ENCODE results near the gene UGT3A2. TPM values are rescaled to one million over a fixed set of nuclear protein-coding genes. Genes with fewer than 3 reads are reported as not detected.

UGT3A2 gene
- polyA plus RNA-seq, 1 experiment = not detected

DNA sequence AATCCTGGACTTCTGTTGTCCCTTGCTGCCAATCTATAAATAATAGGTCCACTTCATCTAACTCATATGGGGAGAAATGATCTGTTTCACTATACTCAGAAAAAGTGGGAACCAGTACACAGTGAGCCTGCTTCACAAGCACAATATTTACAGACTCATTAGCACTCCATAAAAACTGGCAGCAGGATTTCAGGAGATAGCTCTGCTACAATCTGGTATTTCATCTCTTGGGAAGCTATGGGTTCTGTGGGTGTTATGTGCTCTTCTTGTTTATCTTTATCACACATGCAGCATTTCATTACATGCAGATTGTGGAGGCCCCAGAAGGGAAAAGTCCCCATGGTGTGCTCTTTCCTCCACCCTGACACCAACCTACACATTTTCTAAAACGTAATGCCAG is 33.2 kb downstream of the UGT3A2 start:
- ChIA-PET CTCF (no interaction called here), POLR2A (no interaction called here)
- DNase-seq (ENCODE audit: low read depth, low spot score) = no peak
- Histone ChIP-seq H3K27me3 (ENCODE audit: control insufficient read depth, insufficient read depth, low read length) (no peaks in the 10 kb centered on the region), H3K4me3 (ENCODE audit: low read depth, low read length) (no peak overlapping the region), H3K27ac (ENCODE audit: low read depth, low read length) (no peak overlapping the region), H3K9me3 (ENCODE audit: control insufficient read depth, insufficient read depth, low read length) (no peaks in the 10 kb centered on the region)
- TF ChIP-seq, protein P1, sequence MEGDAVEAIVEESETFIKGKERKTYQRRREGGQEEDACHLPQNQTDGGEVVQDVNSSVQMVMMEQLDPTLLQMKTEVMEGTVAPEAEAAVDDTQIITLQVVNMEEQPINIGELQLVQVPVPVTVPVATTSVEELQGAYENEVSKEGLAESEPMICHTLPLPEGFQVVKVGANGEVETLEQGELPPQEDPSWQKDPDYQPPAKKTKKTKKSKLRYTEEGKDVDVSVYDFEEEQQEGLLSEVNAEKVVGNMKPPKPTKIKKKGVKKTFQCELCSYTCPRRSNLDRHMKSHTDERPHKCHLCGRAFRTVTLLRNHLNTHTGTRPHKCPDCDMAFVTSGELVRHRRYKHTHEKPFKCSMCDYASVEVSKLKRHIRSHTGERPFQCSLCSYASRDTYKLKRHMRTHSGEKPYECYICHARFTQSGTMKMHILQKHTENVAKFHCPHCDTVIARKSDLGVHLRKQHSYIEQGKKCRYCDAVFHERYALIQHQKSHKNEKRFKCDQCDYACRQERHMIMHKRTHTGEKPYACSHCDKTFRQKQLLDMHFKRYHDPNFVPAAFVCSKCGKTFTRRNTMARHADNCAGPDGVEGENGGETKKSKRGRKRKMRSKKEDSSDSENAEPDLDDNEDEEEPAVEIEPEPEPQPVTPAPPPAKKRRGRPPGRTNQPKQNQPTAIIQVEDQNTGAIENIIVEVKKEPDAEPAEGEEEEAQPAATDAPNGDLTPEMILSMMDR (IDR thresholded peaks at IDR 0.05; ENCODE audit: low read depth, low read length) = no peak

DNA sequence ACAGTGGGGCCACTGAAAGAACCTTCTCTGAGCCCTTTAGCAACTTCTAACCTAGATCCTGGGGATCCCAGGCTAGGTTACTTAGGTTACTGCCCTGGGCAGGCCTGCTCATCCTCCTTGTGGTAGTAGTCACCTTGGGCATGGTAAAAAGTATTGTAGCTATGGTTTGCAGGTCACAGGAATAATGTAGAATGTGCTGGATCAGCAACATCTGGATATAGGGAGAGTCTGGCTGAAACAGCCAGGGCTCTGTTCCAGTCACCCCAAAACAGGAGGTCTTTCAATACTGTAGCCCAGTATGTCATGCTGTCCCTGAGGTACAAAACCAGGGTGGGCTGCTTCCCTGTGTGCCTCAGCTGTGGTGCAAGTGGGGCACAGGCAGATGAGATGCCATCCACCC is 33.6 kb downstream of the UGT3A2 start:
- POLR2A ChIA-PET = no interaction called here
- no peak for DNase-seq (ENCODE audit: low read depth, low spot score)
- TF ChIP-seq, protein P1 (IDR thresholded peaks at IDR 0.05; ENCODE audit: low read depth, low read length) = no peak
- Histone ChIP-seq H3K9me3 (ENCODE audit: control insufficient read depth, insufficient read depth, low read length) (no peaks in the 10 kb centered on the region), H3K4me3 (ENCODE audit: low read depth, low read length) (no peak overlapping the region), H3K27me3 (ENCODE audit: control insufficient read depth, insufficient read depth, low read length) (no peaks in the 10 kb centered on the region), H3K27ac (ENCODE audit: low read depth, low read length) (no peak overlapping the region)
- CTCF ChIA-PET = no interaction called here

DNA sequence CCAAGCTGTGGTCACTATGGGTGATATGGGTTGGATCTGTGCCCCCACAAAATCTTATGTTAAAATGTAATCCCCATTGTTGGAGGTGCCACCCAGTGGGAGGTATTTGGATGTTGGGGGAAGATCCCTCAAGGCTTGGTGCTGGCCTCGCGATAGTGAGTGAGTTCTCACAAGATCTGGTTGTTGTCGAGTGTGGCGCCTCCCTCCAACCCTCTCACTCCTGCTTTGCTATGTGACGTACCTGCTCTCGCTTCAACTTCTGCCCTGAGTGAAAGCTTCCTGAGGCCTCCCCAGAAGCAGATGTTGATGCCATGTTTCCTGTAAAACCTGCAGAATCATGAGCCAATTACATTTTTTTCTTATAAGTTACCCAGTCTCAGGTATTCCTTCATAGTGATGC is 35.5 kb downstream of the UGT3A2 start:
- CTCF ChIA-PET = no interaction called here
- POLR2A ChIA-PET = no interaction called here

DNA sequence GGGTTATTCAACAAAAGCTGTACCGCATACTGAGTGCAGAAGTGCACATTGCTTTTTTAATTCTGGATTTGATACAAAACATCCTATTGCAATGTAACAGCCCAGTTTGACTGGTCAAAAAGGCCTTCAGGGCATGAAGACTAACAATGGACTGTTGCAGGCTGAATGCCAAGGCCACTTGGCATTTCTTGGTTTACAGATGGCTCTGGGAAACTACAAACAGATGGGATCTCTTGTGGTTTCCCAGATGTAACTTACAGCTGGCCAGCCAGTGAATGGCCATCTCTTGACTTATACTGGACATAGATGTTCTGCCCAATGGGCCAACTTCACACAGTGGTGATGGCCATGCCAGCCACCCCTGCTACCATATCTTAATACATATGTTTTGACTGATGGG is 36.8 kb downstream of the UGT3A2 start:
- TF ChIP-seq, protein P1 (IDR thresholded peaks at IDR 0.05; ENCODE audit: low read depth, low read length) = no peak
- POLR2A ChIA-PET = no interaction called here
- H3K9me3 ChIP-seq (ENCODE audit: control insufficient read depth, insufficient read depth, low read length) = no peaks in the 10 kb centered on the region
- H3K27me3 ChIP-seq (ENCODE audit: control insufficient read depth, insufficient read depth, low read length) = no peaks in the 10 kb centered on the region
- no peak overlapping the region for H3K27ac ChIP-seq (ENCODE audit: low read depth, low read length)
- H3K4me3 ChIP-seq (ENCODE audit: low read depth, low read length) = no peak overlapping the region
- CTCF ChIA-PET = no interaction called here
- no peak for DNase-seq (ENCODE audit: low read depth, low spot score)

More for the DNA sequence above, 35.5 kb downstream of the UGT3A2 start:
- Histone ChIP-seq H3K4me3 (ENCODE audit: low read depth, low read length) (no peak overlapping the region), H3K27me3 (ENCODE audit: control insufficient read depth, insufficient read depth, low read length) (no peaks in the 10 kb centered on the region), H3K27ac (ENCODE audit: low read depth, low read length) (no peak overlapping the region), H3K9me3 (ENCODE audit: control insufficient read depth, insufficient read depth, low read length) (no peaks in the 10 kb centered on the region)
- TF ChIP-seq, protein P1 (IDR thresholded peaks at IDR 0.05; ENCODE audit: low read depth, low read length) = no peak
- DNase-seq (ENCODE audit: low read depth, low spot score) = no peak

DNA sequence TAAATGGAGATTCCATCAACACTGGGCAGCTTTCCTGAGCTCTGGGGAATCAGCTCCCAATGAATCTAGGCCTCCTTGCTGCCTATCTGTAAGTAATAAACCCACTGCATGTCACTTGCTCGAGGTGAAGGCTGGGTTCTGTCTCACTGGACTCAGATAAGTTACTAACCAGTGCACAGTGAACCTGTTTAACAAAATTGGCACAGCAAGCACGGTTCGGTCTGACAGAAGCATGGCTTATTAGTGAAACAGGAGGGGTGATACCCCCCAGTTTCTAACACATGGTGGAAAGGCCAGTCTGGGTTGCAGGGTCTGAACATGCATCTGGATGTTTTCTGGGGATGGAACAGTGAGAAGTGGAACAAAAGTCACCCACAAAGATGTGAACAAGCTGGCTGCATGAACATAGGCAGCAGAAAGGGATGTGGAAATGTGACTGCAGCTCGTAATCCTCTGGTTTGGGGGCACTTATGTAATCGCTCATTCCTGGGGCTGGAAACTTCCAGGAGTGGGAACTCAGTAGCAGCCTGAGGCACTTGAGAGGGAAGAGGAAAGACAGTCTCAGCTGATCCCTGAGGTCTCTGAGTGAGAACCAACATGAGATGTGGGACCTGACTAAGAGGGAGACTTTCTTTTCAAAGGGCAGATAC is 37.7 kb downstream of the UGT3A2 start:
- Histone ChIP-seq H3K9me3 (ENCODE audit: control insufficient read depth, insufficient read depth, low read length) (no peaks in the 10 kb centered on the region), H3K27me3 (ENCODE audit: control insufficient read depth, insufficient read depth, low read length) (no peaks in the 10 kb centered on the region), H3K4me3 (ENCODE audit: low read depth, low read length) (no peak overlapping the region), H3K27ac (ENCODE audit: low read depth, low read length) (no peak overlapping the region)
- CTCF ChIA-PET = no interaction called here
- DNase-seq (ENCODE audit: low read depth, low spot score) = no peak
- POLR2A ChIA-PET = no interaction called here
- TF ChIP-seq, protein P1 (IDR thresholded peaks at IDR 0.05; ENCODE audit: low read depth, low read length) = no peak
